Mesodermal cell (in vitro differentiated cells): ENCODE results near the gene LLGL2.

Experiments used
- H3K27ac ChIP-seq: 2 replicates; pipeline ENCODE4 v1.7.0; 2013; ENCODE audit warnings: mild to moderate bottlenecking, low read depth, low read length, moderate library complexity; ENCODE audit not compliant: severe bottlenecking
- H3K36me3 ChIP-seq: 2 replicates; pipeline ENCODE4 v1.7.1; 2013; ENCODE audit warnings: mild to moderate bottlenecking, low read length, moderate library complexity; ENCODE audit not compliant: control insufficient read depth, insufficient read depth
- H3K4me1 ChIP-seq: one replicate; pipeline ENCODE4 v1.7.1; 2013; ENCODE audit warnings: mild to moderate bottlenecking, low read length; ENCODE audit not compliant: insufficient read depth, control insufficient read depth, poor library complexity, severe bottlenecking
- H3K4me3 ChIP-seq: 2 replicates; pipeline ENCODE4 v1.7.0; 2013; ENCODE audit warnings: low read length, control low read depth, mild to moderate bottlenecking; ENCODE audit not compliant: insufficient read depth, poor library complexity, severe bottlenecking; ENCODE audit errors: extremely low read depth
- H3K9me3 ChIP-seq: 2 replicates; pipeline ENCODE4 v1.7.1; 2013; ENCODE audit warnings: mild to moderate bottlenecking, low read length, moderate library complexity; ENCODE audit not compliant: control insufficient read depth
- WGBS, 2 experiments: methylation state at CpG; one replicate each; pipeline ENCODE4 v1.1.5; 2013; ENCODE audit warnings: missing lambda C conversion rate in 2 of 2; ENCODE audit not compliant: insufficient coverage in 2 of 2; 5-methylcytosine and 5-hydroxymethylcytosine counted together

LLGL2 gene

DNA sequence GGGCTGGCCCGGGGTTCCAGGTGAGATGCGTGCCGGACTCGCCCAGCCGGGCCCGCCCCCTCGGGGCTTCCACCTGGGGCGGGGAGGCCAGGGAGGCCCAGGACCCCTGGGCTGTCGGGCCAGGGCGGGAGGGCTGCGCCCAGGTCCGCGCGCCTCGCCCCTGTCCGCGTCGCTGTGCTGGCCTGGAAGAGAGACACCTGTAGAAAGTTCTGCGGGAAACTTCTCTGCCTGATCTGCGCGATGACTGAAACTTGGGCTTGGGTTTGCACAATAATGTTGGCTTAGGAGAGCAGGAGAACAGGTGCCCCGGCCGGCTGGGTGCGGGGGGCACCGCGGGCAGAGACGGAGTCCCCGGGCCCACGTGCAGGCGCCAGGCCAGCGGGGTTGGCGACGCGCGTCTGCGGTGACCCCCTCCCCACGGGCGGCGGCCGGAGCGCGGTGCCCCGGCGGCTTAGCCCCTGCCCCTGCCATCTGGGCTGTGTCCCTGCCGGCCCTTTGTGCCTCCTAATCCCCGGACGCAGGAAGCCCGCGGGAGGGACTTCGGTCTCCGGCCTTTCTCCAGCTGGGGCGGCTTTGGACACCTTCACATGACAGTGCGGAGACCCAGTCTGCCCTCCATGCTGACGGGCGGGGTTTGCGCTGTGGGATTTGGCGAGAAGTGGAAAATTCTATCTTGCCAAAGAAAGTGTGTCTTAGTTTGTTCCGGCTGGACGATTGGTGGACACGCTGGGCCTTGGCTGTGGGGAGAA lies 483 bp downstream of the LLGL2 start:
- Histone ChIP-seq H3K9me3 (no peaks in the 10 kb centered on the region), H3K4me3 (peak overlapping the region; percentile 61), H3K4me1 (peaks cover 16% of the 10 kb centered on the region), H3K36me3 (peaks cover 32% of the 10 kb centered on the region), H3K27ac (no peak overlapping the region)
- WGBS, 2 experiments: 3% methylated on average over 49 to 57 of the region's 60 CpGs

DNA sequence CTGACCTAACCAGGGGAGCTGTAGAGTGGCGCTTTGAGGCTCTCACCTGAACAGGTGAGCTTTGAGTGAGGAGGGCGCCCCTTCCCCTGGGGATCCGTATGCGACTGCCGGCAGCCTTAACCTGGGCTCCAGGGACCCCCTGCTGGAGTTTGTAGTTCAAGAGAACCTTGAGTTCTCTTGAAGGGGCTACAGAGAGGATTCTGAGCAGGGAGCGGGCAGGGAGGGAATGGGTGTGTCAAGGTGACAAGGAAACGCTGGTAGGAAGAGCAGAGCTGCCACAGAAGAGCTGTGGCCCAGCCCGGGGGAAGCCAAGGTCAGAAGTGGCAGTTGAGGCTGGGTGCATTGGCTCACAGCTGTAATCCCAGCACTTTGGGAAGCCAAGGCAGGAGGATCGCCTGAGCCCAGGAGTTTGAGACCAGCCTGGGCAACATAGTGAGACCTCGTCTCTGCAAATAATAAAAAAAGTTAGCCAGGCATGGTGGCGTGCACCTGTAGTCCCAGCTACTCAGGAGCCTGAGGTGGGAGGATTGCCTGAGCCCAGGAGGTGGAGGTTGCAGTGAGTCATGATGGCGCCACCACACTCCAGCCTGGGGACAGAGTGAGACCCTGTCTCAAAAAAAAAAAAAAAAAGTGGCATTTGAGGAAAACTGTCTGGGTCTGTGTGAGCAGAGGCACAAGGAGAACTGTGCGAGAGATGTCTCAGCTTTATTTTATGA lies 1.2 kb downstream of the LLGL2 start:
- WGBS, 2 experiments: 54 to 65% methylated on average over 9 to 10 of the region's 13 CpGs
- H3K36me3 ChIP-seq: peaks cover 24% of the 10 kb centered on the region
- H3K27ac ChIP-seq: no peak overlapping the region
- H3K9me3 ChIP-seq: no peaks in the 10 kb centered on the region
- peak overlapping the region; percentile 61 for H3K4me3 ChIP-seq
- H3K4me1 ChIP-seq: peaks cover 23% of the 10 kb centered on the region

DNA sequence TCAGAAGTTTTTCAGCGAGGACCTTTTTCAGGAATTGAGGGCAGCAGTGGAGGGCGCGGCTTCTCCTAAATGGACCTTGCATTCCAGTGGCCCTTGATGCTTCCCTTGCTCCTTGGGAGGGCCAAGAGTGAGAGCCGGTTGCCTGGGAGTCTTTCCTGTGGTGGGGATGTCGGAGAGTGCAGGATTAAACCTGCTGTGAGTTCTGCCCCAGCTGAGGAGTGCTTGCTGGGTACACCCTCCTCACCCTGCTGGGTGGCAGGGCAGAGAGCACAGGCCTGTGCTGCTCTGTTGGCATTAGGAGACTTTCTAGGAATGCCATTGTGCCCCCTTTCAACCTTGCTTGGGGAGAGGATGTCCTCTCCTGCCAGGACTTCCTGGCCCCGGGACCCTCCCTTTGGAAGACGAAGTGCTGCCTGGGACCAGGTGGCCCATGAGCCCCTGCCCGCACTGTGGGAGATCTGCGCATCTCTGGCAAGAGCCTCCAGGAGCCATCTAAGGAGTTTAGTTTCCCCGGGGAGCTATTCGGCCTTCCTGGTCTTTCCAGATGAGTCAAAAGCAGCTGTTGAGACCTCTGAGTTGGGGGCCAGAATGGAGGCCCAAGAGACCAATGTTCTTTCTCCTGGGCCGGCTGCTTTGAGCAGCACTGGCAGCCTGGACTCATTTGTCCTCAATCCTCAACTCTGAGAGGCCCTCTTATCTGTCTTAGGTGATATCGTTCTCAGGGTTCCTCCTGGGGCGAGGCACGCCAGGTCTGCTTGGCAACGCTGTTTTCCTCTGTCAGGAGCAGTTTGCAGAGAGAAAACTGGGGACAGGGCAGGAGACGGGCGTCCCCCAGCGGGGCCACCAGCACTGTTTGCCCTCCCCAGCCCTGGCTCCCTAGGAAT lies 5.6 kb downstream of the LLGL2 start:
- Histone ChIP-seq H3K4me1 (peaks cover 25% of the 10 kb centered on the region), H3K36me3 (peaks cover 11% of the 10 kb centered on the region), H3K27ac (no peak overlapping the region), H3K4me3 (no peak overlapping the region), H3K9me3 (no peaks in the 10 kb centered on the region)
- WGBS, 2 experiments: 89 to 92% methylated on average over 19 of the region's 19 CpGs

DNA sequence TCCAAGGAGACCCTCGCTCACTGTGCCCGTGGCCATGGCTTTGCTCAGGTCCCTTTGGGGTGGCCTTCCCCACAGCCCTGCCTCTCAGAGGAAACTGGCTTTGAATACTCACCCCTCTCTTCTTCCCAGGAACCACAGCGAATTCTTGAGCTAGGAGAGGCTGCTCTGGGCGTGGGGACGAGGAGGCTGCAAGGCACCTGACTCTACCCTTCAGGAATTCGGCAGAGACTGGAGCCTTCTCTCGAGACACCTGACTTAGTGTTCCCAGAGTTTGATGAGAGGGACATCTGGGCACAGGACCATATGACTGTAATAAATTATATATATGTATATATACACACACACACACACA lies 6.2 kb downstream of the LLGL2 start:
- 69 to 100% methylated on average over 3 to 5 of the region's 7 CpGs for WGBS, 2 experiments
- no peak overlapping the region for H3K27ac ChIP-seq

DNA sequence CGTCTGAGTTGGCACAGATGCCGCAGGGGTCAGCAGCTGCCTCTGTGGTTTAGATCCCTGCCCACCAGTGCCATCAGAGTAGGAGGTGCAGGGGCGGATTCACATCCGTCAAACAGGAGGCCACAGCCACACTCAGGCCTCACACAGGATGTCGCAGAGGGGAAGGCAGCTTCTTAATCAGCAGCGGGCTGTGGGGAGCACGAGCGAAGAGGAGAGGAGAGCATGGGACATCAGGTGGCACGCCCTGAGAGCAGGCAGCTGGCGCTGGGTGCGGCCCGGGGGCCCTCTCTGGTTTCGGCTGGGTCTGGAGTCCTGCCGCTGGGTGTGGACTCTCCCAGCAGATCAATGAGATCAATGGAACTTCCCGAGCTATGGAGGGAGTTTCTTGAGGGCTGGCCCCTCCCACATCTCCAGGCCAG lies 9.6 kb downstream of the LLGL2 start:
- no peaks in the 10 kb centered on the region for H3K9me3 ChIP-seq
- peaks cover 15% of the 10 kb centered on the region for H3K4me1 ChIP-seq
- H3K4me3 ChIP-seq: no peak overlapping the region
- no peak overlapping the region for H3K27ac ChIP-seq
- H3K36me3 ChIP-seq: peaks cover 11% of the 10 kb centered on the region
- WGBS, 2 experiments: 81 to 86% methylated on average over 12 to 14 of the region's 15 CpGs

More for the DNA sequence above, 6.2 kb downstream of the LLGL2 start:
- peaks cover 11% of the 10 kb centered on the region for H3K36me3 ChIP-seq
- H3K4me1 ChIP-seq: peaks cover 20% of the 10 kb centered on the region
- H3K9me3 ChIP-seq: no peaks in the 10 kb centered on the region
- H3K4me3 ChIP-seq: no peak overlapping the region

DNA sequence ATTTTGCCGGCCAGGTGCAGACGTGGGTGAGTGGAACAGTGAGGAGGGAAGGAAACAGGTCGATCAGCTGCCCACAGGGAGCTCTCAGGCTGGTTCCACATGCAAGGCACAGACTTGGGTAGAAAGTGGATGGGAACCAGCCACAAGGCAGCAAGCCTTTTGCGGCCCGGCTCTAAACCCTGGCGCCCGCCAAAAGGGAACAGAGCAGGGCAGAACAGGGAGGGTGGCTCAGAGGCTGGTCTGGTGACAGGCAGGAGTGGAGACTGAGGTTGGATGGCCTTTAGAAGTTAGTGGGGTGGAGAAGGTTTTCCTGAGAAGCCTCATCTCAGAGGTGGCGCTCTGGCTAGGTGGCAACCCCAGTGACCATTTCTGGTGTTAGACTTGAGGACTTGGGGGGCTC lies 10.4 kb downstream of the LLGL2 start:
- no peak overlapping the region for H3K27ac ChIP-seq
- H3K36me3 ChIP-seq: peaks cover 11% of the 10 kb centered on the region
- WGBS, 2 experiments: 94 to 97% methylated on average over 7 to 8 of the region's 8 CpGs
- no peak overlapping the region for H3K4me3 ChIP-seq
- no peaks in the 10 kb centered on the region for H3K9me3 ChIP-seq
- peaks cover 15% of the 10 kb centered on the region for H3K4me1 ChIP-seq

DNA sequence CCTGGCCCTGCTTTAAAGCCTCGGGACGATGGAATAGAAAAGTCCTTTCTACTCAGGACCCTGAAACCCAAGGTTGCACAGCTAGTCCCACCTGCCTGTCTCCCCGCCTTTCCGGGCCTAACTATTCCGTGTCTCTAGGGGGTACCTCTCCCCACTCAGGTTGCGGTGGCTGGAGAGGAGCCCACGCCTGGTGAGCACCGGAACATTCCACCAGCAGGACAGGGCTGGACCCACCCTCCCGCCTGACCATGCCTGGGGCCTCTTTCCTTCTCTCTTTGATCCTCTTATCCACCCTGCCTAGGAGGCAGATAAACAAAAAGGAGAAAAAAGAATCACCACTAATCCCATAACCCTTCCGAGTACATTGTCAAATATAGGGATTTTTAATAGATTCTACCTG lies 10.9 kb downstream of the LLGL2 start:
- peaks cover 14% of the 10 kb centered on the region for H3K4me1 ChIP-seq
- no peak overlapping the region for H3K27ac ChIP-seq
- H3K36me3 ChIP-seq: peaks cover 11% of the 10 kb centered on the region
- H3K9me3 ChIP-seq: no peaks in the 10 kb centered on the region
- WGBS, 2 experiments: 83 to 86% methylated on average over 6 to 8 of the region's 10 CpGs
- H3K4me3 ChIP-seq: no peak overlapping the region

DNA sequence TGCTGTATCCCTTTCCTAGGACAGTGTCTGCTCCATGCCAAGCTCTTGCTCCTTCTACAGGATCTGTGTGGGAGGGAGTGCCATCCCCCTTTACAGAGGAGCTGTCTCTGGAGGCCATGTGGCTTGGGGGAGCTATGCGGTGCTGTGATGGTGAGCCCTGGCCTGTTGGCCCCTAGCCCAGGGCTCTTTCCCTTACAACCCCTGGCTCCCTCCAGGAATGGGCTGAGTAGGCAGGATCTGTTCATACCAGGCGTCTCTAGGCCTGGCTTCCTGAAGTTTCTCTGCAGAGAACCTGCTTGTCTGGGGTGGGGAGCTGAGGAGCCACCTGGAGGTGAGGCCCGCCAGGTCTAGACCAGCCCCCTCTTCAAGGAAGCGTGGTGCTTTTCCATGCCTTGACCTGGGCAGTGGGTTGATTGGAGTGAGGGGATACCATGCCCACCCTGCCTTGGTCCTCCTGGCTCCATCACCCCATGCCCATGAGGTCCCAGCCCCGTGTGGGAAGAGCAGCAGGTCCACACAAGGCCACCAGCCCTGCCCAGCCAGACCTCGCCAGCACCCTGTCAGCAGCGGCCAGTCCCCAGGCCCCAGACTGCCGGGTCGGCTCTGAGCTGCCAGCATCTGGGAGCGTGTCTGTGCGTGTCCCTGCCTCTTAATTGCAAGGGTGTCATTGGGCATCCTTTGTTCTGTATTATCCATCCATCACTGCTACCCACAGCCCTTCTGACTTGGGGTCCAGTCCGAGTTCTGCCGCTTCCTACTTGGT lies 14.7 kb downstream of the LLGL2 start:
- Histone ChIP-seq H3K9me3 (no peaks in the 10 kb centered on the region), H3K4me1 (peaks cover 17% of the 10 kb centered on the region), H3K36me3 (peaks cover 5% of the 10 kb centered on the region), H3K4me3 (no peak overlapping the region), H3K27ac (no peak overlapping the region)
- 92 to 95% methylated on average over 8 to 9 of the region's 13 CpGs for WGBS, 2 experiments

DNA sequence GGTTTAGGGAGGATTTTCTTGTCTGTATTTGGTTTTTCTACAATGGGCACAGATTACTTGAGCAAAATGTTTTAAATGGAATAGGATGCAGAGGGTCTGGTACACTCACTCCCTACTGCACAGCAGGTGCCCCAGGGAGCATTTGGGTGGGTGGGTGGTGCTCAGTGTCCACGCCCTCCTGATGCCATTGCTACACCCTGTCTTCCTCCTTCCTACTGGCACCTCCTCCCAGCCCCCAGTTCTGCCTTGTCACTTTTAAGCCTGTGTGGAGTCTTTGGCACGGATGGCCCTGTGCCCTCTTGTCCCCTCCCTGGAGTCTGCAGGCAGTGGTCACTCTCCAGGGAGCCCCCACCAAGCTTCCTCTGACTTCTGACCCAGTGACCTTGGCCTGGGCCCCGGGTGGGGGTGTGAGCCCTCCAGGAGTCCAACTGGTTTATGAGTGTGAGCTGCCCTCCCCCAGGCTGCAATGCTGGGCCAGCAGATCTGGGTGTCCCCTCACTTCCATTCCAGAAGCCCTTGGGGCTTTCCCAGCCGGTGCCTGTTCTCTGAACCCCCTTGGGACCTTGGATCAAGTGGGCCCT lies 15.5 kb downstream of the LLGL2 start:
- Histone ChIP-seq H3K4me1 (peaks cover 18% of the 10 kb centered on the region), H3K27ac (no peak overlapping the region), H3K4me3 (no peak overlapping the region), H3K9me3 (no peaks in the 10 kb centered on the region), H3K36me3 (peaks cover 5% of the 10 kb centered on the region)
- 100% methylated on average over 2 of the region's 4 CpGs for WGBS, 2 experiments

DNA sequence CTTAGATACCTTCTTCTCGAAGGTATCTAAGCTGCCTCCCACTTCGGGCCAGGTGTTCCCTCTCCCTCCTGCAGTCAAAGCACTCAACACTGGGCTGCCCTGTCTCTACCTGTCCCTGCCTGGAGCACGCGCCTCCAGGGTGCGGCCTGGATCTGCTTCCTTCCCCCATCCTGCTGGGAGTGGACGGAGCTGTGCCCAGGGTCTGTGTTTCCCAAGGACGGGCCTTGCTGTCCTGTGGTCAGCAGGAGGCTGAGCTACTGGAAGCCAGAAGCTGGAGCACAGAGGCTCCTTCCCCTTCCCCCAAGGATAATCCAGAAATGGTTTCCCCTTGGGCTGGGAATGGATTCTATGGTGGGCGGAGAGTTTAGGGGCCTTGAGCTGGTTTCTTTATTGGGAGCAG lies 16.7 kb downstream of the LLGL2 start:
- no peak overlapping the region for H3K27ac ChIP-seq
- 78 to 93% methylated on average over 6 to 7 of the region's 8 CpGs for WGBS, 2 experiments
- H3K36me3 ChIP-seq: peaks cover 5% of the 10 kb centered on the region

More for the DNA sequence above, 16.7 kb downstream of the LLGL2 start:
- Histone ChIP-seq H3K9me3 (no peaks in the 10 kb centered on the region), H3K4me1 (peaks cover 18% of the 10 kb centered on the region), H3K4me3 (no peak overlapping the region)
